ENCODE measurements around the gene C20orf96.
"Not testable (repeated sequence)": the region's sequence is repeated elsewhere in the genome, so short reads cannot be mapped to it uniquely, and the experiment has no call there.

- TF ChIP-seq POLR2A (IDR thresholded peaks at IDR 0.05; ENCODE audit: low read depth, low read length); CTCF (IDR thresholded peaks at IDR 0.05; ENCODE audit: extremely low read depth in 1 of 2, insufficient read depth in 1 of 2, low read depth in 1 of 2, low read length in 2 of 2); EZH2 (IDR thresholded peaks at IDR 0.05; ENCODE audit: borderline replicate concordance, low read depth, low read length, severe bottlenecking); MAX (IDR thresholded peaks at IDR 0.05; ENCODE audit: insufficient read depth, insufficient read length); JUN (IDR thresholded peaks at IDR 0.05; ENCODE audit: borderline replicate concordance, insufficient read depth, insufficient read length, low read depth); FOS (IDR thresholded peaks at IDR 0.05; ENCODE audit: borderline replicate concordance, insufficient read depth, low read length): not testable (repeated sequence)
Measured at GRCh38 chr20:253447-253846, 37.1 kb downstream of the C20orf96 start.
